GM19467 (cell line): Measurements from ENCODE around the gene ADAMTS14.
"Not testable (repeated sequence)": the region's sequence is repeated elsewhere in the genome, so short reads cannot be mapped to it uniquely, and the experiment has no call there.

Experiments used
- ATAC-seq: cut with Tn5 transposase; IDR thresholded peaks from one replicate; pipeline ENCODE4 v1.9.1; 2021; ENCODE audit warnings: mild to moderate bottlenecking, moderate library complexity; ENCODE audit not compliant: unreplicated experiment

The ADAMTS14 gene, protein sequence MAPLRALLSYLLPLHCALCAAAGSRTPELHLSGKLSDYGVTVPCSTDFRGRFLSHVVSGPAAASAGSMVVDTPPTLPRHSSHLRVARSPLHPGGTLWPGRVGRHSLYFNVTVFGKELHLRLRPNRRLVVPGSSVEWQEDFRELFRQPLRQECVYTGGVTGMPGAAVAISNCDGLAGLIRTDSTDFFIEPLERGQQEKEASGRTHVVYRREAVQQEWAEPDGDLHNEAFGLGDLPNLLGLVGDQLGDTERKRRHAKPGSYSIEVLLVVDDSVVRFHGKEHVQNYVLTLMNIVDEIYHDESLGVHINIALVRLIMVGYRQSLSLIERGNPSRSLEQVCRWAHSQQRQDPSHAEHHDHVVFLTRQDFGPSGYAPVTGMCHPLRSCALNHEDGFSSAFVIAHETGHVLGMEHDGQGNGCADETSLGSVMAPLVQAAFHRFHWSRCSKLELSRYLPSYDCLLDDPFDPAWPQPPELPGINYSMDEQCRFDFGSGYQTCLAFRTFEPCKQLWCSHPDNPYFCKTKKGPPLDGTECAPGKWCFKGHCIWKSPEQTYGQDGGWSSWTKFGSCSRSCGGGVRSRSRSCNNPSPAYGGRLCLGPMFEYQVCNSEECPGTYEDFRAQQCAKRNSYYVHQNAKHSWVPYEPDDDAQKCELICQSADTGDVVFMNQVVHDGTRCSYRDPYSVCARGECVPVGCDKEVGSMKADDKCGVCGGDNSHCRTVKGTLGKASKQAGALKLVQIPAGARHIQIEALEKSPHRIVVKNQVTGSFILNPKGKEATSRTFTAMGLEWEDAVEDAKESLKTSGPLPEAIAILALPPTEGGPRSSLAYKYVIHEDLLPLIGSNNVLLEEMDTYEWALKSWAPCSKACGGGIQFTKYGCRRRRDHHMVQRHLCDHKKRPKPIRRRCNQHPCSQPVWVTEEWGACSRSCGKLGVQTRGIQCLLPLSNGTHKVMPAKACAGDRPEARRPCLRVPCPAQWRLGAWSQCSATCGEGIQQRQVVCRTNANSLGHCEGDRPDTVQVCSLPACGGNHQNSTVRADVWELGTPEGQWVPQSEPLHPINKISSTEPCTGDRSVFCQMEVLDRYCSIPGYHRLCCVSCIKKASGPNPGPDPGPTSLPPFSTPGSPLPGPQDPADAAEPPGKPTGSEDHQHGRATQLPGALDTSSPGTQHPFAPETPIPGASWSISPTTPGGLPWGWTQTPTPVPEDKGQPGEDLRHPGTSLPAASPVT

DNA sequence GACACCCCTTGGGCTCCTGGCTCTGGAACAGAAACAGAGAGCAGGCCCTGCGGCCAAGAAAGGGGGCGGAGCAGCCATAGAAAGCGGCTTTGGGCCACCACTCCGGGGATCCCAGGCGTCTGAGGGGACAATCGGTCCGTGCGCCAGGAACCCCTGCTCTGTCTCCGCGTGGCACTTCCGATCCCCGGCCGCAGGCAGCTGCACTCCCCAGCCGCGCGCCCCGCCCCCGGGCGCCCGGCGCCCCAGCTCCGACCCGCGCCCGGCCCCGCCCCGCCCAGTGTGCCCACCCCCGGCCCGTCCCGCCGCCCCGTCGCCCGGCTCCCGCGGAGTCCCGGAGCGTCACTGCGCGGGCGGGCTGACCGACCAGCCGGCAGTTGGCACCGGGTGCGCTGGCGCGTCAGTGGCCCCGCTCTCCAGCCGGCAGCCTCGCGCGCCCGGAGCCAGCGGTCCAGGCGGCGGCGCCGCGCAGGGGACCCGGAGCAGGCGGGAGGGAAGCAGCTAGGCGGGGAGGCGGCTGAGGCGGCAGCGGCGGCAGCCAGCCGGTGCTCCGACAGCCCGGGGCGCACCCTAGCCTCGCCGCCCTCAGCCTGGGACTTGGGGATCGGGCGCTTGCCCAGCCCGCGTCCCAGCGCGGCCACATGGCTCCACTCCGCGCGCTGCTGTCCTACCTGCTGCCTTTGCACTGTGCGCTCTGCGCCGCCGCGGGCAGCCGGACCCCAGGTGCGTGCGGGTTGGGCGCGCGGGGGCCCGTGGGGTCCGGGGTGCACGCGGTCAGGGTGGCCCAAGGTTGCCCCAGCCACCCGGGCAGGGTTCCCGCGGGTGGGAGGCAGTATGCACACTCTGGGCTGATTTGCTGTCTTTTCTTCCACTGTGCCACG, at the start of gene ADAMTS14:
TSS of gene ADAMTS14 (plus strand) at position 342 of the 878 bp plus-strand sequence. CDS start at position 639, 297 bp downstream.
- no peak for ATAC-seq

DNA sequence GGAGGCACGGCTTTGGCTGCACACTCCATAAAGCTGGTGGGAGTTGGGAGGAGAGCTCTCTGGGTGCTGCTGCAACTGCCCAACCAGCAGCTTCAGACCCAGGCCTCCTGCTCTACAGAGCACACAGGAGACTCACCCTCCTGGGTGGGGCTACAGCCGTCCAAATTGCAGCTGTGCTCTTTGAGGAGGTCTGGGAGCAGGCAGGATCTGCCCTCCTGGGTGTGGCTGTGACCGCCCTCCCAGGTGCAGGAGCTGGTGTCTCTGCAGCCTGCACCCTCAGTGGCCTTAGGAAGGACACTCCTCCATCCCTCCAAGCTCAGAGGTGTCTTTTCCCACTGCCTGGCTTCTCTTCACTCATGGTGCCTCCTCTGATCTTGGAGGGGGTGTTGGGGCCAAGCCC, 49.8 kb upstream of the ADAMTS14 start:
- no peak for ATAC-seq

DNA sequence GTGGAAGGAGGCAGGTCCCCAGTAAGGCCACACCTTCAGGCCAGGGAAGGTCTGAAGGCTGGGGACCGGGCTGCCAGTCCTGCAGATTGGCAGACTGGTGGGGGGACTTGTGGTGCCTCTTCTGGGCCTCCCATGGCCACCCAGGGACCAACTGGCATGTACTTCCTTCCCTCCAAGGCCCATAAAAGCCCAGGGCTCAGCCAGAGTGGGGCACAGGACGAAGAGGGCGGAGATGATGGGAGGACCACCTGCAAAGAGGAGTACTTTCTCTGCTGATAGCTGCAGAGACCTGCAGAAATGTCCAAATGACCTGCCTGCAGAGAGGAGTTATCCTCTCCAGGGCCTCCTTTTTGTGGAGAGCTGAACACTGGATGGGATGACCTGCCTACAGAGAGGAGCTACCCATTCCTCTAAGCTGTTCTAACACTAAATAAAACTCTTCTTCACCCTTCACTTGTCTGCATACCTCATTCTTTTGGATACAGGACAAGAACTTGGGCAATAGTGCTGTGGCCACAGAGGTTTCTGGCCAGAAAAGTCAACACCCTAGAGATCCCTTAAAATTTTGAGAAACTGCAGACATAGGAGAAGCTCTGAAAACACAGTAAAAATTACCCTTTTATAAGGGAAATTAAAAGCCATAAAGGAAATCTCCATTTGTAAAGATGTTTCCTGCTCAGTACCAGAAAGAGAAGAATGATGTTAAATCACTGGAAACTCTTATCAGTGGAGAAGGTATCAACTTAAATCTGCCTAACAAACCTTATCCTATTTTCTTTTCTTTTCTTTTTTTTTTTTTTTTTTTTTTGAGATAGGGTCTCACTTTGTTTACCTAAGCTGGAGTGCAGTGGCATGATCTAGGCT, 49.1 kb upstream of the ADAMTS14 start:
- ATAC-seq = no peak

DNA sequence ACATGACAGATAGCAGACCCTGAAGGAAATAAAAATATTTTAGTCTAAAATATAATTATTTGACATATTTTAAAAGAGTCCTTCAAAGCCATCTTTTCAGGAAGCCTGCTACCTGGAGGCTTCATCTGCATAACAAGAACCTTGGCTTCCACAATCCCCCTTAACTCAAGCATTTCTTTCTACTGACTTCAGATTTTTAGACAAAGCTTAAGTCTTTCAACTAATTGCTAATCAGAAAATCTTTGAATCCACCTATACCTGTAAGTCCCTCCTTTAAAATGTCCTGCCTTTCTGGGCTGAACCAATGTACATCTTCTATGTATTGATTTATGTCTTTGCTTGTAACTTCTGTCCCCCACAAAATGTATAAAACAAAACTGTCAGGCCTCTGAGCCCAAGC, 46.2 kb upstream of the ADAMTS14 start:
- ATAC-seq = no peak

DNA sequence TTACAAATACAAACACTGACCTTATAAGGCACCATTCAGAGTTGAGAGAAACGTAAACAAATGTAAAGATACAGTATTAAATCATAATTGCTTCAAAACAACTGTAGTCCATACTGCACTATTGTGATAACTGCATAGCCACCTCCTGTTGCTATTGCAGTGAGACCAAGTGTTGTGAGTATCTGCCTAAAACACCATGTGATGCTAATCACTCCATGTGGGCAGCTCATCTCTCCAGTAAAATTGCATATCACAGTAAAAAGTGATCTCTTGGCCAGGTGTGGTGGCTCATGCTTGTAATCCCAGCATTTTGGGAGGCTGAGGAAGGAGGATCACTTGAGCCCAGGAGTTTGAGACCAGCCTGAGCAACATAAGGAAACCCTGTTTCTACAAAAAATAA, 43.0 kb upstream of the ADAMTS14 start:
- no peak for ATAC-seq

DNA sequence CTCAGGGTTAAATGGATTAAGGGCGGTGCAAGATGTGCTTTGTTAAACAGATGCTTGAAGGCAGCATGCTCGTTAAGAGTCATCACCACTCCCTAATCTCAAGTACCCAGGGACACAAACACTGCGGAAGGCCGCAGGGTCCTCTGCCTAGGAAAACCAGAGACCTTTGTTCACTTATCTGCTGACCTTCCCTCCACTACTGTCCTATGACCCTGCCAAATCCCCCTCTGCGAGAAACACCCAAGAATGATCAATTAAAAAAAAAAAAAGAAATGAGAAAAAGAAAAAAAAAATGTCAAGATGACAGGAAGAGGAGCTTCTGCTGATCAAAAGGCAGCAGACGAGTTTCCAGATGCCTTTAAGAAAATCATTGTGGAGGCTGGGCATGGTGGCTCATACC, 40.6 kb upstream of the ADAMTS14 start:
- ATAC-seq = not testable (repeated sequence)

DNA sequence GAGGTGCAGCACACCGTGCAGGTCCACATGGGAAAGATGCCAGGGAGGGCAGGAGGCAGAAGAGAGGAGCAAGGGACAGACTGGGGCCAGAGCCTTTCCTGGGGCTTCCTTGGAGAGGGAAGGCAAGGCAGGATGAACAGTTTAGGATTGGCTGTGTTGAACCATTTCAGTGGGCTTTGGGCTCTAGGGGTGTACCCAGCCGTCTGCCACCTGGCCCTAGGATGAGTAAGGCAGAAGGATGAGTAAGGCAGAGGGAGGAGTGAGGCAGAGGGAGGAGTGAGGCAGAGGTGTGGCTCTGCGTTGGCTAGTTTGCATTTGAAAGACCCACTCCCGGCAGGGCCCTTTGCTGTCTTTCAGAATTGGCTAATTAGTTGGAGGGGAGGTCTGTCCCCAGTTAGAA, 38.3 kb upstream of the ADAMTS14 start:
- no peak for ATAC-seq

DNA sequence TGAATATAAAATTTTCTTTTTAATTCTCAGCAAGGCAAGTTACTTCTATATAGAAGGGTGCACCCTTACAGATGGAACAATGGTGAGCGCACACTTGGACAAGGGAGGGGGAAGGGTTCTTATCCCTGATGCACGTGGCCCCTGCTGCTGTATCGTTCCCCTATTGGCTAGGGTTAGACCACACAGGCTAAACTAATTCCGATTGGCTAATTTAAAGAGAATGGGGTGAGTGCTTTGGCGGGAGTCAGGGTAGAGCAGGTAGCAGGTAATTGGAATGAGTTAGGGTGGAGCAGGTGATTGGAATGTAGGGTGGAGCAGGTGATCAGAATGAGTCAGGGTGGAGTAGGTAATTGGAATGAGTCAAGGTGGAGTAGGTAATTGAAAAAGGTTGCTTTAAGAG, 37.8 kb upstream of the ADAMTS14 start:
- ATAC-seq = not testable (repeated sequence)

DNA sequence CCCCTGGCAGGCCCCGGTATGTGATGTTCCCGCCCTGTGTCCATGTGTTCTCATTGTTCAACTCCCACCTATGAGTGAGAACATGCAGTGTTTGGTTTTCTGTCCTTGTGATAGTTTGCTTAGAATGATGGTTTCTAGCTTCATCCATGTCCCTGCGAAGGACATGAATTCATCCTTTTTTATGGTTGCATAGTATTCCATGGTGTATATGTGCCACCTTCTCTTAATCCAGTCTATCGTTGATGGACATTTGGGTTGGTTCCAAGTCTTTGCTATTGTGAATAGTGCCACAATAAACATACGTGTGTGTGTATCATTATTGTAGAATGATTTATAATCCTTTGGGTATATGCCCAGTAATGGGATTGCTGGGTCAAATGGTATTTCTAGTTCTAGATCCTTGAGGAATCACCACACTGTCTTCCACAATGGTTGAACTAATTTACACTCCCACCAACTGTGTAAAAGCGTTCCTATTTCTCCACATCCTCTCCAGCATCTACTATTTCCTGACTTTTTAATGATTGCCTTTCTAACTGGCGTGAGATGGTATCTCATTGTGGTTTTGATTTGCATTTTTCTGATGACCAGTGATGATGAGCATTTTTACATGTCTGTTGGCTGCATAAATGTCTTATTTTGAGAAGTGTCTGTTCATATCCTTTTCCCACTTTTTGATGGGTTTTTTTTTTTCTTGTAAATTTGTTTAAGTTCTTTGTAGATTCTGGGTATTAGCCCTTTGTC, 32.5 kb upstream of the ADAMTS14 start:
- not testable (repeated sequence) for ATAC-seq

DNA sequence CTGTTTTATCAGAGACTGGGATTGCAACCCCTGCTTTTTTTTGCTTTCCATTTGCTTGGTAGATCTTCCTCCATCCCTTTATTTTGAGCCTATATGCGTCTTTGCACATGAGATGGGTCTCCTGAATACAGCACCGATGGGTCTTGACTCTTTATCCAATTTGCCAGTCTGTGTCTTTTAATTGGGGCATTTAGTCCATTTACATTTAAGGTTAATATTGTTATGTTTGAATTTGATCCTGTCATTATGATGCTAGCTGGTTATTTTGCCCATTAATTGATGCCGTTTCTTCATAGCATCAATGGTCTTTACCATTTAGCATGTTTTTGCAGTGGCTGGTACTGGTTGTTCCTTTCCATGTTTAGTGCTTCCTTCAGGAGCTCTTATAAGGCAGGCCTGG, 29.0 kb upstream of the ADAMTS14 start:
- not testable (repeated sequence) for ATAC-seq

DNA sequence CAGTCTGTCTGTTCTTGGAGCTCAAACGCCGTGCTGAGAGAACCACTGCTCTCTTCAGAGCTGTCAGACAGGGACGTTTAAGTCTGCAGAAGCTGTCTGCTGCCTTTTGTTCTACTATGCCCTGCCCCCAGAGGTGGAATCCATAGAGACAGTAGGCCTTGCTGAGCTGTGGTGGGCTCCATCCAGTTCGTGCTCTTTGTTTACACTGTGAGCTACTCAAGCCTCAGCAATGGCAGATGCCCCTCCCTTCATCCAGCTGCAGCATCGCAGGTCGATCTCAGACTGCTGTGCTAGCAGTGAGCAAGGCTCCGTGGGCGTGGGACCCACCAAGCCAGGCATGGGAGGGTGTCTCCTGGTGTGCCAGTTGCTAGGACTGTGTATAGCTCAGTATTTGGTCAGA, 27.3 kb upstream of the ADAMTS14 start:
- ATAC-seq = not testable (repeated sequence)

DNA sequence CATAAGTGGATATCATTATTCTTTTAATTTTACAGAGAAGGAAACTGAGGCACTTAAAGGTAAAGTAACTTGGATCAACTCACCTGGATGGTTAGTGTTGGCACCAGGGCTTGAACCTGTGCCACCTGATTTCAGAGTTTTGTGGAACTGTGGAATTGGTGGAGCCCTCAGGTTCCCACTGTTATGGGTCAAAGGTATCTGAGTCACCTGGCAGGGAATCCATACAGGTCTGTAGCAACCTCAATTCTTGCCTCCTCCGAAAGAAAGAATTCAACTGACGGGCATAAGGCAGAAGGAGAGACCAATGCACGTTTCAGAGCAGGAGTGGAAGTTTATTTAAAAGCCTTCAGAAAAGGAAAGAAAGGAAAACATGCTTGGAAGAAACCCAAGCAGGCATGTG, 25.2 kb upstream of the ADAMTS14 start:
- no peak for ATAC-seq

DNA sequence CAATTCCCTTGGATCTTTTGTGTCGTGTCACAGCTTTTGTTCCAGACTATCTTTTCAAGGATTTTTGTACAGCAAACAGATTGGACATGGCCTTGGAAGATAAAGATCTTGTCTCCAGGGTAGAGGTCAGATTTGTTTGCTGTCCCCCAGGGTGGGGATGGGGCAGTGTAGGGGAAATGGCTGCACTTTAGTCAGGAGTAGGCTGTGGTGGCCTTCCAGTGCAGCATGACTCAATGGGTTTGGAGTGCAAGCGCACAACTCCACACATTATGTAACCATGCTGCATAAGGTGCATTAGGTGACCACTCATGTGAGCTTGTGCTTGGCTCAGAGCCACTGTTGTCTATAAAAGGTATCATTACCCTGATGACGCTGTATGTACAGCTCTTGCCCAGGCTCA, 23.9 kb upstream of the ADAMTS14 start:
- ATAC-seq = no peak

DNA sequence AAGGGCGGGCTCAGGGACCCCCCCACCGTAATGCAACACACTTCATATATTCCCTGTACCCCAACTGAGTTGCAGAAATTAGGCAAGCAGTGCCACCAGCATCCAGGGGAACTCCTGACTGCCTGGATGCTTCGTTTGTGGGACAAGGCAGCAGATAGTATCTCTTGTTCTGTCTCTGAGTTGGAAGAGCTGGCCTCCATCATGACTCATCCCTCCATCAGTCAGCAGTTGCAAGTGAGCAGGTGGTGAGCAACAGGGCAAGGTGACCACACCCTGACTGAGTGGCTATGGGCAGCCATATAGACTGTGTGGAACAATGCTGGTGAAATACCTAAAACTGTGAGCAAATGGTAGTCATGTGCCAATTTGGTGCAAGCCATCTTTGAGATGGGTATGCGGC, 22.8 kb upstream of the ADAMTS14 start:
- ATAC-seq = no peak

DNA sequence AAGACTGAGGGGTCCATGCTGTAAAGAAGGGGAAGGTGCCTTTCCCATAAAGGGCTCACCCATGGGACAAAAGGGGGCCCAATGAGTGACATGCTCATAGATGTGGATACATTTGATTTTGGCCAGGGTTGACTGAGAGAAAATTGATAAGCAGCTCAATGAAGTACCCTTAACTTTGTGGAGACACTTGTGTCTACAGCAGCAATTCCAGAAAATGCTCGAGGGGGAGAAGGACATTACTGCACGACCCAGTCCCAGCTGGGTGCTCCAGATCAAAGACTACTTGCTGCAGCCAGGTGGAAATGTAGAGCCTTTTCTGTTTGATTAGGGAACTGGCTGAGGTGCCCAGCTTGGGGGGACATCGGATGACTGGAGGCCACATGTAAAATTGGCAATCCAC, 22.2 kb upstream of the ADAMTS14 start:
- no peak for ATAC-seq

DNA sequence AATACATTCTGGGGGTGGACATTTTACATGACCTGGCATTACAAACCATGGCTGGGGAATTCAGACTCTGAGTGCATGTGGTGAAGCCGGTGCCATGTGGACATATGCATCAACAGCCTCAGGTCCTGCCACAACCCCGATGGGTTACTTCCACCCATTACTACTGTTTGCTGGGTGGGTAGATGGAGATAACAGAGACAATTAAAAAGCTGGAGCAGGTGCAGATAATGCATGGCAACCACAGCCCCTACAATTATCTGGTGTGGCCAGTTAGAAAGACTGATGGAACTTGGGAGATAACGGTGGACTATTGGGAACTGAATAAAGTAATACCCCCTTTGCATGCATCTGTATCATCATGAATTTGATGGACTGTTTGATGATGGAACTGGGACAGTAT, 21.6 kb upstream of the ADAMTS14 start:
- no peak for ATAC-seq

DNA sequence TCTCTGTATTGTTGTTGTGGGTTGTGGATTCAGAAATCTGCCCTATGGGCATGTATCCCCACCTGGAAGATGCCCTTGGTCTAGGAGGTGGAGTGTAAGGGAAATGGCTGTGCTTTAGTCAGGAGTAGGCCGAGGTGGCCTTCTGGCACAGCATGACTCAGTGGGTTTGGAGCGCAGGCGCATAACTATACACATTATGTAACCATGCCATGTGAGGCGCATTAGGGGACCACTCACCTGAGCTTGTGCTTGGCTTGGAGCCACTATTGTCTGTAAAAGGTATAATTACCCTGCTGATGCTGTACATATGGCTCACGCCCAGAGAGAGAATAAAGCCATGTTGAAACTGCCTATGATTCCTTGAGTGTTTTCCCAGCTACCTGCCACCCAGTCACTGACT, 20.6 kb upstream of the ADAMTS14 start:
- no peak for ATAC-seq

DNA sequence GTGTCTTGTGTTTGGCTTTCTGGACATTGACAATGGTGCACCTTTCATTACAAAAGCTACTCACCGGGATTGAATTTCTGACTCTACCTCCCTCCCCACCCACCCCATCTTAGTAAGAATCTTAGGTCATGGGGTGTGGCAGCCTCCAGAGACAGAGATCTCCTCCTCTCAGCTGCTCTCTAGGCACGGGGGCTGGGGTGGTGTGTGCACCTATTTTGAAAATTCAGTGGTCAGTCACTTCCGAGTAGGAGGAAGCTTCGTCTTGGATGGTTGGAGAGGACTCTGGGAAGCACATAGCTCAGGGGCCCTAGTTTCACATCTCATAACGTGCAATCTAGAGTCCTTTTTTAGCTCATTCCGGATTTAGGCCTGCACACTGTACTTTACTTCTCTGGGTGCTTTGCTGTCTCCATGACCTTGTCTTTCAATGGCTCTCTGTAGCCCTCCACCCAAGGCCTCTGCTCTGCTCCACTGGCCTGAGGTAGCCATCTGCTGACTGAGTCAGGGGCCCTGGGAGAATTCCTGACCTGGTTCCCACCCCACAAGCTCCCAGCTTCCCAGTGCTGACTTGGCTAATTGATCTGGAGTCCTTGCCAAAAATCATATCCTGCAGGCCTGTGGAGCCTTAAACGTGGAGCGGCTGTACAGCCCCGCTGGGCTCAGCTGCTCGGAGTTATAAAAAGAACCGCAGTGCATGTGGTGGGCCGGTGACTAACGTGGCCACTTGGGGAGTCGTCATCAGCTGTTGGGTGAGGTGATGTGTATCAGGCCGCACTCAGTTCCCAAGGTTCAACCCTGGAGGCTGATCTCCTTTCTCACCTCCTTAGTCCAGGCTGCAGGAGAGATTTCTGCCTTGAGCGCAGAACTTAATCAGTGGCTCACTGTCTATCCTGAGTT, 19.3 kb upstream of the ADAMTS14 start:
- no peak for ATAC-seq
